GM21619 (cell line): ENCODE measurements around the gene RBM47.
"Not testable (repeated sequence)": the region's sequence is repeated elsewhere in the genome, so short reads cannot be mapped to it uniquely, and the experiment has no call there.

Source experiments
- ATAC-seq: cut with Tn5 transposase; IDR thresholded peaks from one replicate; pipeline ENCODE4 v1.9.1; 2021; ENCODE audit not compliant: unreplicated experiment

The RBM47 gene

DNA sequence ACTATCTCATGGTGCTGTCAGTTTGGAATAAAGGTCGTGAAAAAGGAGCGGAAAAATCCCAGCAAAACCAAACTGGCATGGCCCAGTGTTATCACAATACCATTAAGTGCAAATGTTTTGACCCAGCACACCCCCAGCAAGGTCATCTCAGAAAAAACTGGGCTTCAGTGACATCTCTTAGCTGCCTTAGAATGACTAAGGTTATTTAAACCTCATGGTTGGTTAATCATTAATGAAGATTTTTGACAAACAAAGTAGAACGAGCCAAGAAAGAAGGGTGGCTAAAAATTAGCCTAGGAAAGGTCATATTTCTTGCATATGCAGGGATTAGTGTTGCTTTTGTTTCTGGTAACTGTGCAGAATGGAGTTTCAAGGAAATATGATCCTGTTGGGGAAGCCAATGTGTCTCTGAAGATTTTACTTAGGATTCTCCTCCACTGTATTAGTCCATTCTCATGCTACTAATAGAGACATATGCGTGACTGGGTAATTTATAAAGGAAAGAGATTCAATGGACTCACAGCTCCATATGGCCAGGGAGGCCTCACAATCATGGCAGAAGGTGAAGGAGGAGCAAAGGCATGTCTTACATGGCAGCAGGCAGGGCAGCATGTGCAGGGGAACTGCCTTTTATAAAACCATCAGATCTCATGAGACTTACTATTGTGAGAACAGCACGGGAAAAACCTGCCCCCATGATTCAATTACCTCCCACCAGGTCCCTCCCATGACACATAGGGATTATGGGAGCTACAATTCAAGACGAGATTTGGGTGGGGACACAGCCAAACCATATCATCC, 211.0 kb downstream of the RBM47 start:
- no peak for ATAC-seq

DNA sequence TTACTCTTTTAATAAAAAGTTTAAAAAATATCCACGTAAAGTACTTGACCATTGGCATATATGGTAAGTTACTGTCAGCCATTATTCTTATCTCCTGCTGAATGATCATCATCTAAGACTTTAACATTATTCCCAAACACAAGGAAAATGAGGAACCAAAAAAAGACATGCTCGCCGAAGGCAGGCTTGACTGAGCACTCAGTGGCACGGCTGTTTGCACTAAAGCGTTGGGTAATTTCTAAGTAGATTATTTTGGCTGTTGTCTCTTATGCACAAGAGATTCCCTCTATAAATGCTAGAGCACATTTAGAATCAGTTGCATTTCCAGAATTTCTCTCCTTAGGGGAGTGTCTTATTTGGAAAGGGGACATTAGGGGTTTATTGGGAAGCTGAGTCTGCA, 211.7 kb downstream of the RBM47 start:
- no peak for ATAC-seq

DNA sequence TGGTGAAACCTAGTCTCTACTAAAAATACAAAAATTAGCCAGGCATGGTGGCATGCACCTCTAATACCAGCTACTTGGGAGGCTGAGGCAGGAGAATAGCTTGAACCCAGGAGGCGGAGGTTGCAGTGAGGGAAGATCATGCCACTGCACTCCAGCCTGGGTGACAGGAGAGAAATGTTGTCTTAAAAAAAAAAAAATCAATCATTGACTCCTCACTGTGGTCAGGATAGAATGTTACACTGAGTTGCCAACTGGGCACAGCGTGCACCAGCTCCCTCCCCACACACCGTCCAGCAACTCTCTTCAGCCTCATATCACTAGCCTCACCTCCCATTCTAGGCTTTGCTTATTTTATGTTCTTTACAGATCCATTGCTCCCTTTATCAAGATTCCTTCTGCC, 215.0 kb downstream of the RBM47 start:
- ATAC-seq: no peak

DNA sequence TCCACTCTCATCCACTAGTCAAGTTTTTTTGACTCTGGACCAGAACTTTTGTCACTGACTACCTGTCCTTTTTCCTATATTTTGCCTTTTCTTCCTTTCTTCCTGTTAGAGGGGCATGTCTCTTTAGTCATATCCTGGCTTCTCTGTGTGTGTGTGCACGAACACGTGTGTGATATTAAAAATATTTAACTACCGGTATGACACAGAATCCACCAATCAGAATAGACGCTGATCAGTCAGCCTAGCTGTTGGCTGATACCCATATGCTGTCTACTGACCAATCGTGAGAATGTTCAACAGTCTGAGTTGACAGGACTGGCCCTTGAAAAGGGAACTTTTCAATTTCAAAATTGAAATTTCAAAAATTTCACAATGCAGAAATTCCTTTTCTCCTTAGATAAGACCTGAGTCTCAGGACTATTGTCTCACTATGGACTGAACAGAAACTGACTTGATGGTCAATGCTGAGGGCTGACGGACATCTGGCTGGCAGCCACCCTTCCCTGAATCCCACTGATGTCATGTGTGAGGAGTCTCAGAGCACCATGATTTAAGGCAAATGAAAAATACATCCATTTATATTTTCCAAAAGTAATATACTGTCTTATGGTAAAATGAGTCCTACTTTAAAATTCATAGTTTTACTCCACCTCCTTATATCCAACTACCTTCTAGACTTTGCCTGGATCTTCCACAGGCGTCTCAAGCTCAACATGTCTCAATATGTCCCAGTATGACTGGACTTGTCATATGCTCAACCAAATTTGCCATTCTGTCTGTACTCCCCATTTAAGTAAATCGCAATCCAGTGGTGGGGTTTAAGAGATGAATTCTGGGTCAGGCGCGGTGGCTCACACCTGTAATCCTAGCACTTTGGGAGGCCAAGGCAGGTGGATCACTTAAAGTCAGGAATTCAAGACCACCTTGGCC, 216.5 kb downstream of the RBM47 start:
- no peak for ATAC-seq

DNA sequence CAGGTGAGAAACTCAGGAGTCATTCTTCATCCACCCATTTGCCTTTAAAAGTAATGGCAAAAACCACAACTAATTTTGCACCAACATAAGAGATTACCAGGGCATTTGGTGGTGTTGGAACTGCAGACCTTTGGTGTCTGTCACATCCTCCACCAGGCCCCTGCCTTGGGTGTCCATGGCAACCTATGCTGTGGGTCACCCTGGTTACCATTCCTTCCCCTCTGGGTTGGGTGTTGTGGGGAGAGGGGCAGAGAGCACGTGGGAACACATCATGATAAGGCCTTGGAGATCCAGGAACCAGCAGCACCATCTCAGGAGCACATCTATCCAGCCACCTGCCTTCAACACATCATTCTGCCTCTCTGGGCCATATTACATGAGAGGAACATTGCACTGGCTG, 217.3 kb downstream of the RBM47 start:
- no peak for ATAC-seq

DNA sequence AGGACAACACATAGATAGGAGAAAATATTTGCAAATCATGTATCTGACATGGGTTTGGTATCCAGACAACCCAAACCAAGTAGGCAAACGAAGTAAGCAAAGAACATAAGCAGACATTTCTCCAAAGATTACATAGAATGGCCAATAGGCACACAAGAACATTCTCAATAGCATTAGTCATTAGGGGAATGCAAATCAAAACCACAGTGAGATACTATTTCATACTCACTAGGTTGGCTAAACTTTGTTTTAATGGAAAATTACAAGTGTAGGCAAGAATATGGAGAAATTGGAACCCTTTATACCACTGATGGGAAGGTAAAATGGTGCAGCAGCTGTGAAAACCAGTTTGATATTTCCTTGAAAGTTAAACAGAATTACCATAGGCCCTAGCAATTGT, 219.8 kb downstream of the RBM47 start:
- no peak for ATAC-seq

DNA sequence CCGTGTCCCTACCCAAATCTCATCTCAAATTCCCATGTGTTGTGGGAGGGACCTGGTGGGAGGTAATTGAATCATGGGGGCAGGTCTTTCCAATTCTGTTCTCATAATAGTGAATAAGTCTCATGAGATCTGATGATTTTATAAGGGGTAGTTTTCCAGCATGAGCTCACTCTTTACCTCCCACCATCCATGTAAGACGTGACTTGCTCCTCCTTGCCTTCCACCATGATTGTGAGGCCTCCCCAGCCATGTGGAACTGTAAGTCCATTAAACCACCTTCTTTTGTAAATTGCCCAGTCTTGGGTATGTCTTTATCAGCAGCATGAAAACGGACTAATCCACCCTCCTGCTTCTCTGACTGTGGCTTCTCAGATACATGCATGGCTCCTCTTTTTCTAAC, 222.2 kb downstream of the RBM47 start:
- not testable (repeated sequence) for ATAC-seq

DNA sequence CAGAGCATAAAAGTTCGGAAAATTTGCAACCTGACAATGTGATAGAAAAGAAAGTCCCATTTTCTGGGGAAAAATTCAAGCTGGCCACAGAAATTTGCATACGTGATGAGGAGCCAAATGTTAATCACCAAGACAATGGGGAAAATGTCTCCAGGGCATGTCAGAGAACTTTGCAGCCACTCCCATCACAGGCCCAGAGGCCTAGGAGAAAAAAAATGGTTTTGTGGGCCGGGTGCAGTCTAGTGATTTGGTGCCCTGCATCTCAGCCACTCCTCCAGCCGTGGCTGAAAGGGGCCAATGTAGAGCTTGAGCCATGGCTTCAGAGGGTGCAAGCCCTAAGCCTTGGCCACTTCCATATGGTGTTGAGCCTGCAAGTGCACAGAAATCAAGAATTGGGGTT, 223.3 kb downstream of the RBM47 start:
- no peak for ATAC-seq

DNA sequence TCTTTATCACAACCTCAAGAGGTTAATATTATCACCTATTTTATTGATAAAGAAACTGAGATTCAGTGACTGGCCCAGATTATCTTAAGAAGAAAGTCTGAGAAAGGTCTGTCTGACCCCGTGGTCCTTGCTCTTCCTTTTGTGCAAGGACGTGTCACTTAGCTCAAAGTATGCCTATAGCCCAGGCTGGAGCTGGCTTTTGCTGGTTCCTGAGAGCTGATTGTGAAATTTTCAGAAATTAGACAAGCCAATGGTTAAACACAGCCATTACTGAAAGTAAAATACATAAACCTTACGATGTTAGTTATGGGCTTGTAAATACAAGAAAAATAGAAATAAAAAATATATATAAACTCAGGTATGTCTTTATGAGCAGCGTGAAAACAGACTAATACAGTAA, 224.5 kb downstream of the RBM47 start:
- ATAC-seq: no peak

DNA sequence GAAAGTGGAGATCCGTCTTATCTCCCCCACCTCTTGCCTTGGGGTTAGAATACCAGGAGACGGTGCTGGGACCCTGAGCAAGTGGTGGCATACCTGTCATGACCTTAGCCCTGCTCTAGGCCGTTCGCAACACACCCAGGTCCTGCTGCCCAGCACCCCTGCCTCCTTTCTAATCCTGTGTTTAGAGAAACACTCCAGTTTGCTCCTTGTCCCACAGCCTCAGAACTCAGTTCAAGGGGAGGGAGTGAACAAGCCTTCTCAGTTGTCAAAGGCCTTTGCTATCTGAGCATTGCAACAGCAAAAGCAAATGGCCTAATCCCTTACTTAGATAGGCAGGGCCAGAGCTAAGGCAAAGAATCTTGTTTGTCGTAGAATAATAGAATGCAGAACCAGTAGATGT, 226.6 kb downstream of the RBM47 start:
- ATAC-seq: no peak

DNA sequence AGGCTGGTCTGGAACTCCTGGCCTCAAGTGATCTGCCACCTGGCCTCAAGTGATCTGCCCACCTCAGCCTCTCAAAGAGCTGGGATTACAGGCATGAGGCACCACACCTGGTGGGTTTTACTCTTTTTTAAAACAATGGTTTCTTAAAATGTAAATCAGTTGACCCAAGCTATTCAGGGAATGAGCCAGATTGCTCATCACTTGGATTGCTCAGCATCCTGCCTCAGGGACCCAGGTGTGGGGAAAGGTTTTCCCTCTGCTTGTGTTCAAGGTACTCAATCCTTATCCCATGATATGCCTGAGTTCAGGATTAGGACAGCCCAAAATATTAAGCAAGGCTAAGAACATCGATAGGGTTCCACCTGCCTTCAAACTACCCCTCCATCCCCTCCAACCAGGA, 227.1 kb downstream of the RBM47 start:
- no peak for ATAC-seq

DNA sequence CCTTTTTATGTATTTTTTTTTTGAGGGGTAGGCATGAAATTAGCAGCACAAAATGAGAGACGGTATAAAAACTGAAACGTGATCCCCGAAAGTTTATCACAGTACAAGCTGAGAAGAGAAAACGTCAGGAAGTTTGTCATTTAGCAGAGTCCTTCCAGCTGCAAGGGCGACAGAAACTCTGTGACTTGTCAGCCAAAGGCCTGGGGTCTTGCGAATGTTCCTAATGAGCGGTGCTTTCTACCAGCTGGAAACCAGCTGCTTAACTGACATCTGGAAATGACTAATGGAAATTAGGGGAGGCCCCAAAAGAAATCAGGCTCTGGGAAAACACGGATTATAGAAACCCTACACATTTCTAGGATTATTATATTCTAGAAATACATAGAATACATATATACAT, 228.0 kb downstream of the RBM47 start:
- no peak for ATAC-seq

DNA sequence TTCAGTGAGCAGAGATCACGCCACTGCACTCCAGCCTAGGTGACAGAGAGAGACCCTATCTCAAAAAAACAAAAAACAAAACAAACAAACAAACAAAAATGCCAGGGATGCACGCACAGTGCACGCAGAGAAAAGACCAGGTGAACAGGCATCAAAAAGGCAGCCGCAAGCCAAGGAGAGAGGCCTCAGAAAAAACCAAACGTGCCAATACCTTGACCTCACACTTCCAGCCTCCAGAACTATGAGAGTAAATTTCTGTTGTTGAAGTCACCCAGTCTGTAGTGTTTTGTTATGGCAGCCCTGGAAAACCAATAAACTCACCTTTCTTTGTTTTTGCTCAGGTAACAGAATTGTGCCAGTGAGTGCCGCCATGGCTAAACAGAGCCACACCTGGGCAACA, 228.6 kb downstream of the RBM47 start:
- ATAC-seq: no peak

DNA sequence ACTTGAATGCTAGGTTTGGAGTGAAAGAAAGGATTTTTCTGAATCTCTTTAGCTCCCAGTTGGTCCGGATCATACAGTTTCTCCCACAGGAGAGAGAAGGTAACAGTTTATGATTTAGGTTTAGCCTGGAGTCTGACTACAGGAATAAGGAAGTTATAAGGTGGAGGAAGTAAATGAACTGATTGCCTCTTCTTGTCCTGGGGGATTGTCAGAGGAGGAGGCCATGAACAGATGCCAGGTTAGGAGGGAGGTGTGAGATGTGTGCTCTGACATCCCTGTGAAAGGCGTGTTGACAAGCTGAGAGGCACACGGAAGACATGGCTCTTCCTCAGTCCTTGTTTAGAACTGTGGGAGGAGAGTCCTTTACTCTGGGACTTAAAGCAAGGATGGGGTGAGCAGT, 230.1 kb downstream of the RBM47 start:
- no peak for ATAC-seq

DNA sequence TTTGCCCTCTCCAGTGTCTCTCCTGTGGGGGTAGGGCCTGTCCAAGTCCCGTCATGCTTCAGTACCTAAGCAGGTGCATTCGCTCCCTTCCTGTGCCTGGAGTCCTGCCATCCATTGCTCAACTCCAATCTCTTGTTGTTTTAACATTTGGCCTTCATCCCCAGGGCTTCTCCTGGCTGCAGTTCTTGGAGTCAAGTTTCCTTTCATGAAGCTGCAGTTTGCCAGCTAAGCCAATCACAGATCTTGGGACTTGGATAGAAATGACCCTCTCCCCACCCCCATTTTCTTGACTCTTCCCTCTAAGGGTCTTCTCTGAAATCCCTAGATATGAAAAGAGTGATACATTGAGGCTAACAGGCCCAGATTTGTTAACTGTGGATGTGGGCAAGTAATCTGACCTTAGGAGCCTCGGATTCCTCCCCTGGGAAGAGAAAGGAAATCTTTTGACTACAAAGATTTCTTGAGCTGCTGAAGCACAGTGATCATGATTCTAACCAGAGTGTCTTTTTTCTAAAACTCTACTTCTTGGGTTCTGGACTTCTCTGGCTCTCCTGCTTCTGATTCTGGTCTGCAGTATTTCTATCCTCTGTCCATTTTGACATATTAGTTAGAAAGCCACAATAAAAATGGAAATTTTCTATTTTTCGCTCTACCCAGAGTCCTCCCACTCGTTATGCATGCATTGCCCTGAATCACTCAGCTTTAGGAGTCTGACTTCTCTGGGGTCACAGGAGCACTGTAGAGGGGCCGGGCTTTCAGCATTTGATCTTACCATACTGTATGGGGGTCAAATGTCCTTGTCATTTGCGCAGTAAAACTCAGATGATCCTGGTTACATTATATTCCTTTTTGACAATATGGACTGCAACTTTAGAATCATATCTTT, 233.5 kb downstream of the RBM47 start:
- ATAC-seq: no peak

DNA sequence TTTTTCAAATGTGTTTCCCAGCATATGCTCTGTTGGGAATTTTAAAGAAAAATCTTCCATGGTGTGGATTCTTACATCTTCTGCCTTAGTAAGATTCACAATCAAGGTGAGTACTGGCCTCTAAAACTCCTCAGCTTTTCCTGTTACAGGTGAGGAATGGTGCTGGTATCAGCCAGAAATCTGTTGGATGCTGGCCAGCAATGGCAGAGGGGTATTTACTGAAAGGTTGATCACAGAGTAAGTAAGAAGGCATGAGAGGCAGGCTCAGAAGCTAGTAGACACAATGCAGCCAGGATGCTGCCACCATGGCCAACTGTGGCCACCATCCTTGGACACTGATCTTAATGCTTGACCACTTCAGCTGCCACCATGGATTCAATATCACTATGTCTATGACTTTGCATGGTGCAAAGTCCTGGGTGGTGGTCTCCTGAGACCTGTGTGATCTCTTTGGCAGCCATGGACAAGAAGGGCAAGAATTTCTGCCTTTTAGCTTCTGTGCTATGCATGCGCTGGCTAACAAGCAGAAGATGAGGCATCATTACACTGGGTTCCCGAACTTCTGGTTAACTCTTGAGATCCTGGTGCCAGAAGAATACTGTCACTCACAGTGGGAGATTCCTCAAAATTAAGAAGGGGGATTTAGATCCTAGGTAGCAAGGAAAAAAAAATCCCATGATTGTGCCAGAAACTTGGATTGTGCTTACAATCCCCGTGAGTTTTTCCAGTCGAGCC, 234.3 kb downstream of the RBM47 start:
- no peak for ATAC-seq

DNA sequence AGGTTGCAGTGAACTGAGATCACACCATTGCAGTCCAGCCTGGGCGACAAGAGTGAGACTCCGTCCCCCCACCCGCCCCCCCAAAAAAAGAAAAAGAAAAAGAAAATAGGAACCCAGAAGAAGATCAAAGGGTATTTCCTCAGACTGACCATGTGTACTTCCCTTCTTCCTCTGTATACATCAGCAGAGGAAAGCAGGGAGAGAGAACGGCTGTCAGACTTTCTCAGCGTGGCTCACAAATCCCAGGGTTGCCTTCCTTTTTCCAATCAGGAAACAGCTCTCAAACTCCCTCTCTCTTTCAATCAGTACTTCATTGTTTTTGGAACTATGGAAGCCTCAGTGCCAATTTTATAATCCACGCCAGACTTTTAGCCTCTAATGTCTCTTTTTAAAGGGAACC, 235.4 kb downstream of the RBM47 start:
- no peak for ATAC-seq

DNA sequence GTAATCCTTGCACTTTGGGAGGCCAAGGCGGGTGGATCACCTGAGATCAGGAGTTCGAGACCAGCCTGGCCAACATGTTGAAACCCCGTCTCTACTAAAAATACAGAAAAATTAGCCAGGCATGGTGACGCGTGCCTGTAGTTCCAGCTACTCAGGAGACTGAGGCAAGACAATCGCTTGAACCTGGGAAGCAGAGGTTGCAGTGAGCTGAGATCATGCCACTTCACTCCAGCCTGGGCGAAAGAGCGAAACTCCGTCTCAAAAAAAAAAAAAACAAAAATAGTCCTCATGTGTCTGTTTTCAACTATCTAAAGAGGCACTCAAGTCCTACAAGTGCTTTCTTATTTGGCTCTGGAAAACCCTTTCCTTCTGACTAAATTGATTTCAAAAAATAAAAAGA, 237.4 kb downstream of the RBM47 start:
- ATAC-seq: not testable (repeated sequence)

DNA sequence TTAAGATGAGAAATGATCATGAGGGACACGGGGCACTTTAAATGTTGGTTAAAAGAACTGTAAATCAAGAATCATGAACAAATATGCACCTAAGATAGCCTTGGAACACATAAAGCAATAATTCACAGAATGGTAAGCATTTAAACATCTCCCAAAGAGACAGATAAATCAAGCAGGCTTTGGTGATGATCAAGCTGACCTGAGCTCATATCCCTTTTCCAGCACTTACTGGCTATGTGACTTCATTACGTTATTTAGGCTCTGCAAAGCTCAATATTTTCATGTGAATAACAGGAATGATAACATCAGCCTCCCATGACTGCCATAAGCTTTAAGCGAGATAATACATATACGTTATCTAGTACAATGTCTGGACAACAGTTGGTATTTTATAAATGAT, 239.7 kb downstream of the RBM47 start:
- no peak for ATAC-seq

DNA sequence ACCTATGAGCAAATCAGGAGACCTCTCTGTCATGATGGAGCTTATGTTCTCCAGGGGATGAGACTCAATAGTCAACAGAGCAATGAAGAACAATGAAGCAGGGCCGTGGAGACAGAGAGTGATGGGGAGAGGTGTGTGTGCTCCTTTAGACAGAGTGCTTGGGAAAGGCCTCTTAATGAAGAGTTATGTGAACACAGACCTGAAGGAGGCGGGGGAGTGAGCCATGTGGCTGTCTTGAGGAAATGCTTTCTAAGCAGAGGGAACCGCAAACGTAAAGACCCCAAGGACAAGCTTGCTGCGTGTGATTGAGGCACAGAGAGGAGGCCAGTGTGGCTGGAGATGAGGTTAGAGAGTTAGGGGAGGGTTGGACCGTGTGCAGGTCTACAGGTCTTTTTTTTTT, 241.4 kb downstream of the RBM47 start:
- no peak for ATAC-seq

DNA sequence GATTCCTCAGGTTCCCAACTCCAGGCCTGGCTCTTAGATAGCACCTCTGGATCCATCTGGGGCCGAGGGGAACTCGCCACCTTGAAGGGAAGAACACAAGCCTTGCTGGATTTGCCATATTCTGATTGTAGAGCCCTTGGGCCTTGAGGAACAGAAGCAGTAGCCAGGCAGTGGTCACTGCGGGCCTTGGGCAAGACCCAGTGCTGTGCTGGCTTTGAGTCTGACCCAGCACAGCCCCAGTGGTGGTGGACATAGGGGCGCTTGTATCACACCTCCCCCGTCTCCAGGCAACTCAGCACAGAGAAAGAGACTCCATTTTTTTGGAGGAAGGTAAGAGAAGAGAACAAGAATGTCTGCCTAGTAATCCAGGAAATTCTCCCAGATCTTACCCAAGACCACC, 249.0 kb downstream of the RBM47 start:
- ATAC-seq: no peak
